Mucosa of rectum (tissue), 2 donors: ENCODE measurements around the gene USP48.
"Not testable (repeated sequence)": the region's sequence is repeated elsewhere in the genome, so short reads cannot be mapped to it uniquely, and the experiment has no call there.

ENCODE experiments used
- H3K27ac ChIP-seq, 2 donors: one replicate each; pipeline ENCODE4 v1.7.0; 2013; ENCODE audit warnings: inconsistent platforms in 2 of 2, low read depth in 2 of 2, low read length in 2 of 2
- H3K27me3 ChIP-seq, 2 donors: one replicate each; pipeline ENCODE4 v1.7.0; 2013; ENCODE audit warnings: low read length in 2 of 2; ENCODE audit not compliant: control insufficient read depth in 2 of 2, insufficient read depth in 2 of 2
- H3K36me3 ChIP-seq, 2 donors: one replicate each; pipeline ENCODE4 v1.7.0; 2013; ENCODE audit warnings: low read length in 2 of 2; ENCODE audit not compliant: control insufficient read depth in 2 of 2, insufficient read depth in 2 of 2
- H3K4me1 ChIP-seq, 2 donors: one replicate each; pipeline ENCODE4 v1.7.0; 2013; ENCODE audit warnings: low read length in 2 of 2, mild to moderate bottlenecking in 1 of 2; ENCODE audit not compliant: control insufficient read depth in 2 of 2, insufficient read depth in 2 of 2
- H3K4me3 ChIP-seq, 2 donors: one replicate each; pipeline ENCODE4 v1.7.0; 2013; ENCODE audit warnings: low read length in 2 of 2
- H3K9ac ChIP-seq, 2 donors: one replicate each; pipeline ENCODE4 v1.7.0; 2013; ENCODE audit warnings: low read length in 2 of 2, low read depth in 1 of 2, mild to moderate bottlenecking in 1 of 2
- H3K9me3 ChIP-seq, 2 donors: one replicate each; pipeline ENCODE4 v1.7.0; 2013; ENCODE audit warnings: low read length in 2 of 2; ENCODE audit not compliant: control insufficient read depth in 2 of 2
- donor health status: healthy.
- donor health status: Normal muscosa, but diverticular disease.

The USP48 gene

GRCh38 chr1:21687081-21687529, 95.8 kb downstream of the USP48 start:
- no peaks in the 10 kb centered on the region for H3K27me3 ChIP-seq
- no peaks in the 10 kb centered on the region for H3K4me1 ChIP-seq
- no peak overlapping the region for H3K4me3 ChIP-seq
- no peaks in the 10 kb centered on the region for H3K9me3 ChIP-seq
- H3K36me3 ChIP-seq = peaks cover 33 to 35% of the 10 kb centered on the region in 2 donors
- H3K9ac ChIP-seq = no peak overlapping the region
- H3K27ac ChIP-seq = no peak overlapping the region

- H3K36me3 ChIP-seq = peaks cover 33 to 35% of the 10 kb centered on the region in 2 donors
- H3K4me3 ChIP-seq = no peak overlapping the region
- H3K27me3 ChIP-seq = no peaks in the 10 kb centered on the region
- no peak overlapping the region for H3K27ac ChIP-seq
- H3K4me1 ChIP-seq = no peaks in the 10 kb centered on the region
- no peak overlapping the region for H3K9ac ChIP-seq
- H3K9me3 ChIP-seq = no peaks in the 10 kb centered on the region
Measured at GRCh38 chr1:21685946-21686678, 96.8 kb downstream of the USP48 start.

GRCh38 chr1:21681426-21681825, 101.5 kb downstream of the USP48 start:
- Histone ChIP-seq H3K4me3 (no peak overlapping the region), H3K27me3 (no peaks in the 10 kb centered on the region), H3K36me3 (peaks cover 14 to 17% of the 10 kb centered on the region in 2 donors), H3K27ac (no peak overlapping the region), H3K9me3 (no peaks in the 10 kb centered on the region), H3K9ac (no peak overlapping the region), H3K4me1 (no peaks in the 10 kb centered on the region)

GRCh38 chr1:21680918-21681317, 102.0 kb downstream of the USP48 start:
- Histone ChIP-seq H3K4me1 (no peaks in the 10 kb centered on the region), H3K9ac (no peak overlapping the region), H3K27me3 (no peaks in the 10 kb centered on the region), H3K4me3 (no peak overlapping the region), H3K27ac (no peak overlapping the region), H3K9me3 (no peaks in the 10 kb centered on the region), H3K36me3 (peaks cover 10 to 16% of the 10 kb centered on the region in 2 donors)

GRCh38 chr1:21680381-21680780, 102.6 kb downstream of the USP48 start:
- H3K27ac ChIP-seq = no peak overlapping the region
- H3K27me3 ChIP-seq = no peaks in the 10 kb centered on the region
- H3K9ac ChIP-seq = no peak overlapping the region
- no peaks in the 10 kb centered on the region for H3K9me3 ChIP-seq
- no peaks in the 10 kb centered on the region for H3K4me1 ChIP-seq
- H3K4me3 ChIP-seq = no peak overlapping the region
- H3K36me3 ChIP-seq = peaks cover 10 to 13% of the 10 kb centered on the region in 2 donors

- Histone ChIP-seq H3K9me3 (no peaks in the 10 kb centered on the region), H3K27ac (no peak overlapping the region), H3K4me1 (peaks cover 0 to 2% of the 10 kb centered on the region in 2 donors), H3K4me3 (no peak overlapping the region), H3K9ac (no peak overlapping the region), H3K27me3 (no peaks in the 10 kb centered on the region), H3K36me3 (peaks cover 6 to 12% of the 10 kb centered on the region in 2 donors)
Measured at GRCh38 chr1:21677168-21677567, 105.8 kb downstream of the USP48 start.

GRCh38 chr1:21674957-21675356, 108.0 kb downstream of the USP48 start:
- H3K27me3 ChIP-seq = peaks cover 0 to 6% of the 10 kb centered on the region in 2 donors
- H3K9me3 ChIP-seq = no peaks in the 10 kb centered on the region
- peaks cover under 1 to 6% of the 10 kb centered on the region in 2 donors for H3K36me3 ChIP-seq
- H3K9ac ChIP-seq = no peak overlapping the region
- H3K4me3 ChIP-seq = no peak overlapping the region
- H3K4me1 ChIP-seq = peaks cover under 1 to 2% of the 10 kb centered on the region in 2 donors
- H3K27ac ChIP-seq = no peak overlapping the region

GRCh38 chr1:21673853-21674252, 109.1 kb downstream of the USP48 start:
- not testable (repeated sequence) for H3K9ac ChIP-seq, H3K36me3 ChIP-seq, H3K9me3 ChIP-seq, H3K27ac ChIP-seq, H3K4me3 ChIP-seq
- Histone ChIP-seq H3K4me1 (peaks cover 11% of the 10 kb centered on the region in 2 donors), H3K27me3 (peaks cover under 1 to 12% of the 10 kb centered on the region in 2 donors)

GRCh38 chr1:21673277-21673780, 109.6 kb downstream of the USP48 start:
- no peak overlapping the region for H3K27ac ChIP-seq
- no peak overlapping the region for H3K4me3 ChIP-seq
- no peak overlapping the region for H3K9ac ChIP-seq
- H3K4me1 ChIP-seq = peaks cover 14% of the 10 kb centered on the region in 2 donors
- H3K36me3 ChIP-seq = peaks cover 0 to 1% of the 10 kb centered on the region in 2 donors
- H3K9me3 ChIP-seq = no peaks in the 10 kb centered on the region
- H3K27me3 ChIP-seq = peaks cover 4 to 17% of the 10 kb centered on the region in 2 donors

GRCh38 chr1:21672478-21673276, 110.3 kb downstream of the USP48 start:
- no peak overlapping the region for H3K9ac ChIP-seq
- peaks cover 14% of the 10 kb centered on the region in 2 donors for H3K4me1 ChIP-seq
- no peak overlapping the region for H3K27ac ChIP-seq

More at GRCh38 chr1:21672478-21673276, 110.3 kb downstream of the USP48 start:
- Histone ChIP-seq H3K27me3 (peaks cover 11 to 23% of the 10 kb centered on the region in 2 donors), H3K4me3 (no peak overlapping the region), H3K9me3 (no peaks in the 10 kb centered on the region), H3K36me3 (no peaks in the 10 kb centered on the region)
